GM12872 (cell line): ENCODE results near the gene BORCS6.

Experiments used
- TF ChIP-seq, protein P1 (sequence below): IDR thresholded peaks from 3 replicates; pipeline ENCODE4 v1.5.1; 2011; ENCODE audit warnings: low read depth, mild to moderate bottlenecking, low read length, moderate library complexity; ENCODE audit not compliant: insufficient read depth

The BORCS6 gene

DNA sequence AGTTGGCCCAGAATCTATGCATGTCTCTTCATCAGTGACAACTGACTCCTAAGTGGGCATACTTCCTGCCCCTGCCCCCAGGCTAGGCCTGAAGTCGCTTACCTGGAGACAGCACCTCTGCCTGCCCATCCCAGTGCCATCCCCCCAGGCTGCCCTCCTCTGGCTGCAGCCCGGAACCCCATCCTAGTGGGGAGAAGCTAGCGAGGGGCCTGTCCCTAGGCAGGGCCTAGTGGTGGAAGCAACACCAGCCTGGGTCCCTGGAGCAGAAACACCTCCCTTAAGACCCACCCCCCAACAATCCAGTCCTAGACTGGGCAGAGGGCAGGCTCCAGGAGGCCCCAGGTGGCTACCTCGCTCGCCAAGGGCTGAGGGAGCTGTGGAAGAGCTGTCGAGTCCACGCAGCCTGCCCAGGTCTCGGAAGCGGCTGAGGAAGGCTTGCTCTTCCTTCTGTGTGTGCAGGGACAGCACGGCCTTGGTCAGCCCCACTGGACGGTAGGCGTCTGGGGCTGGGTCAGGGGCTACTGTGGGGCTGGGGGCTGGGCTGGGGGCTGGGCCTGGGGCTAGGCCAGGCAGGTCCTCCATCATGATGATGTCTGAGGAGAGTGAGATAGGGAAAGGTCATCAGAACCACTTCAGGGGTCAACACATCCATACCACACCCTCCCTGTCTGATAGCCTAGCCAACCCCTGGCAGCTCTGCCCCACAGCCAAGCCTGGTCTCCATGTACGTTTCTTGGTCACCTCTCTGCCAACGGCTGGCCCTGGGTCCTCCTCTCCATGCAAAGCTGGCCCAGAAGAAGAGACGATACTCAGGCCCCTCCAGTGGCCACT is 45.4 kb downstream of the BORCS6 start:
- TF ChIP-seq, protein P1, sequence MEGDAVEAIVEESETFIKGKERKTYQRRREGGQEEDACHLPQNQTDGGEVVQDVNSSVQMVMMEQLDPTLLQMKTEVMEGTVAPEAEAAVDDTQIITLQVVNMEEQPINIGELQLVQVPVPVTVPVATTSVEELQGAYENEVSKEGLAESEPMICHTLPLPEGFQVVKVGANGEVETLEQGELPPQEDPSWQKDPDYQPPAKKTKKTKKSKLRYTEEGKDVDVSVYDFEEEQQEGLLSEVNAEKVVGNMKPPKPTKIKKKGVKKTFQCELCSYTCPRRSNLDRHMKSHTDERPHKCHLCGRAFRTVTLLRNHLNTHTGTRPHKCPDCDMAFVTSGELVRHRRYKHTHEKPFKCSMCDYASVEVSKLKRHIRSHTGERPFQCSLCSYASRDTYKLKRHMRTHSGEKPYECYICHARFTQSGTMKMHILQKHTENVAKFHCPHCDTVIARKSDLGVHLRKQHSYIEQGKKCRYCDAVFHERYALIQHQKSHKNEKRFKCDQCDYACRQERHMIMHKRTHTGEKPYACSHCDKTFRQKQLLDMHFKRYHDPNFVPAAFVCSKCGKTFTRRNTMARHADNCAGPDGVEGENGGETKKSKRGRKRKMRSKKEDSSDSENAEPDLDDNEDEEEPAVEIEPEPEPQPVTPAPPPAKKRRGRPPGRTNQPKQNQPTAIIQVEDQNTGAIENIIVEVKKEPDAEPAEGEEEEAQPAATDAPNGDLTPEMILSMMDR, result no peak

DNA sequence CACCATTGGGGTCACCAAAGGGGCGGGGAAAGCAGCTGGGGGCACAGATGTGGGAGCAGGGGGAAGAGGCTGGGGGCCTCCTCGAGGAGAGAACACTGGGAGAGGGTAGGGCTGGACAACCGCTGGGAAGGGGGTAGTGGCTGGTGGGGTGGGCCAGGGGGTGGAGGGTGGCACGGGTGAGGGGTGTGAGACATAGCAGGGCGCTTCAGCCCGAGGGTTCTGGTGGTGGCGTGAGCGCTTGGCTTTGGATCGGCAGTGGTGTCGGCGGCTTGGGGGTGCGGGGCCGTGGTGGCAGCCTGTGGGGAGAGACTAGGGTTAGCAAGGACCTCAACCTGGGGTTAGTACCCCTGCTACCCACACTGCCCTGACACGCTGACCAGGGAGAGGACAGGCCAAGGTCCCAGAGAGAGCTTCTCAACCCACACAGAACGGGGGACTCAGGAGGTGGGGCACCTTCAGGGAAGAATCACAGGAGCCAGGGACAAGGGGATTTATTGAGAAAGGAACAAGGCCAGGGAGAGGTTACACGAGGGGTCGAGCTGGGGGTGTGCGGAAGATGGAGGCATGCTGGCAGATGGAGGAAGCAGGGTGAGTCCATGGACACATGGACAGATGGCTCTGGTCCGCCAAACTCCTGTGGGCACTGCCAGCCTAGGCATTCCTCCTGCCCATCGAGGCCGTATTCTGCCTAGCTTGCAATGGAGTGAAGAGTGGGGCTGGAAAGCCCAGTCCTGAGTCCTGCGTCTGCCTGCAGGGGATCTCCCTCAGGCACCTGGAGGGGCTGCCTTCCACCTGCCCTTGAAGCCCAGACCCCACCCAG is 46.2 kb downstream of the BORCS6 start:
- TF ChIP-seq, protein P1, result no peak

DNA sequence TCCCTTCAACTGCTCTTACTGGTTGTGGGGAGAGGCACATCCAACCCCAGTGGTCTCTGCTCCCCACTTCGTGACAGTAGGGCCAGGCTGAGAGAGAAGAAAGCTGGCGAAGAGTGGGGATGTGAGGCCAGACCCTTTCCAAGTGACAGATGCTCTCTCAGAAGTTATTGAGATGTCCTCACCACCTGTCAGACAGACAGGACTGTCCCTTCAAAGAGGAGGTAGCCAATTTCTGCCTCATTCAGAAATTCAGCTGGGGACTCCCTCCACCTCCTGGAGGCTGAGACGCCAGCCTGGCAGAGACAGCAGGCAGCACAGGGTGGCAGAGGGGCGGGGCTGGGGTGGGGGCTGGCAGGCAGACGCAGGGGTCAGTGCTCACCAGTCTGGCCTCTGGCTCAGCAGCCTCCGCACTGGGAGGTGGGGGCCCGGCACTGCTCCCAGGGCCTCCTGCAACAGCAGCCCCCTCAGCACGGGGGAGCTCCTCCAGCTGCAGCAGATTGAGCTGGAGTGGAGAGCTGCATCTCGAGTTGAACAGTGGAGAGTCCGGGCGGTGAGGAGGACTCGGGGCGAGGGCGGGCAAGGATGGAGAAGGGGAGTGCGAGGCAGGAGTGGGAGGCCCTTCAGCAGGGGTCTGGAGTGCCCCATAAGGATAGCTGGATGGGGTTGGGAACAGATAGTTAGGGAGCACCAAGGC is 46.9 kb downstream of the BORCS6 start:
- TF ChIP-seq, protein P1, result no peak

DNA sequence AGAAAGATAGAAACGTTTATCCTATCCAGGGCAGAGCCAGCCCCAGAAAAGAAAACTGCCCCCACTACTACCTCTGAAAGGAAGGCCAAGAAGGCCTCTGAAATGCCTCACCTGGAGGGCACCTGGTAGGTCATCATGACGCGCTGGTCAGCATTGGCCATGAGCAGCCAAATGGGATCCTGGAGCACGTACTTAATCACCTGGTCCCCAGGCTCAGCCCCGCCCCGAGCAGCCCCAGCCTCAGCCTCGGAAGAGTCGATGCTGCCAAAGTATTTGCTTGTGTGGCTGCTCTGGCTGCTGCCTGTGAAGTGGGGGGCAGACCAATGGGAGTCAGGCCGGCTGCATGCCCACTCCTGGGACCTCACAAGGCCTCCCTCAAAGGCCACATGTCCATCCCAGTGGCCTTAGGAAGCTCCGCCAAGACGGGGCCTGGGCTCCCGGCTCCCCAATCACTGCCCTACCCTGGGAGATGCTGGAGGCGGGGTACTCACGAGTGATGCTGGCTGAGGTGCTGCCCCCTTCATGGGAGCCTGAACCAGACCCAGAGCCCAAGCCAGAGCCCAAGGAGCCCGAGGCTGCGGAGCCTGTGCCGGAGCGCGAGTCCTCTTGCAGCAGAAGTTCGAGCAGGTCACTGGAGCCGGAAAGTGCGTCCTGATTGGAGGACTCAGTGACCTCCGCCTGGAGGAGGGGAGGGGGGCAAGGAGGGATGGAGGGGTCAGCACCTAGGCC is 47.7 kb downstream of the BORCS6 start:
- TF ChIP-seq, protein P1, result no peak

DNA sequence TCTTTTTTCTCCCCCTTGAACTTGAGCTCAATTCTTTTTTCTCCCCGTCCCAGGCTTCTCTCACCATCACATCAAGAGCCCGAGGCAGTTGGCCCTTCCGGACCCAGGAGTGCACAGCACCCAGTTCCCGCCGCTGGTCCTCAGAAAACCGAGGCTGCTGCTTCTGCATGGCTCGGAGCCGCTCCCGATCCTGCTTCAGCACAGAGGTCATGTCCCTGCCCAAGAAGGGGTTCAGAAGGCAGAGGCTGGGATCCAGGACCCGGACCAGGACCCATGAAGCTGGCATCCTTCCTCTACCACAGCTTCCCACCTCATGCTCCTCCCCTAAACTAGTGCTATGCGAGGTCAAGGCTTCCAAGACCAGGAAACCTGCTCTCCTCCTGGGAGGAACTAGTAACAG is 48.2 kb downstream of the BORCS6 start:
- TF ChIP-seq, protein P1, result no peak

DNA sequence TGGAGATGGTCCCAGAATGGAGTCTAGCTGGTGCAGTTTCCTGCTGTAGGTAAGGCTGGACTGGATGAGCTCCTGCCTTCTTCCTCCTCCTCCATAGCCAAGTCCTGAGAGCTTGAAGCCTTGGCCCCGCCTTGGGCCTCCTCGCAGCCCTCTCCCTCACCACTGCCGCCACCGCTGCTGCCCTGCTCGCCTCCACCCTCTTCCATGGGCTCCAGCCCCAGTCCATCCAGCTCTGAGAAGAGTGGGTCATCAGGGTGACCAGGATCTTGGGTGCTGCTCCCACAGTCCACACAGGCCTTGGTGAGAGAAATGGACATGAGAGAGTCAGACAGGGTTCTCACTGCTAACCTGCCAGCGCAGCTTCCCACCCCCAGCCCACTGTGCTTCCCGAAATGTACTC is 48.9 kb downstream of the BORCS6 start:
- TF ChIP-seq, protein P1, result no peak
